ENCODE measurements around the gene NEURL1B.
"Not testable (repeated sequence)": the region's sequence is repeated elsewhere in the genome, so short reads cannot be mapped to it uniquely, and the experiment has no call there.

The NEURL1B gene

DNA sequence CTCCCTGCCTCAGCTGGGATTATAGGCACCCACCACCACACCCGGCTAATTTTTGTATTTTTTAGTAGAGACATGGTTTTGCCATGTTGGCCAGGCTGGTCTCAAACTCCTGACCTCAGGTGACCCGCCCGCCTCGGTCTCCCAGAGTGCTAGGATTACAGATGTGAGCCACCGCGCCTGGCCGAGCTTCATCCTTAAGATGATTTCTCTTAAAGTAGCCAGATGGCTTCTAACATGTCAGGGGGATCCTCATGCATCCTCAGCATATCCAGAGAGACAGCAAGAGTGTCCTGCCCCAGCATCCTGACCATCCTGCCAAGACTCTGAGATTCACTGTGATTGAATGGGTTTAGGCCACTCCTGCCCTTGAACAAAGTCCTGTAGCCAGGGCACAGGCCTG is 39.5 kb upstream of the NEURL1B start:
- H3K4me1 Mint-ChIP-seq; H3K36me3 Mint-ChIP-seq; DNase-seq; H3K27ac Mint-ChIP-seq; ATAC-seq (replicated peaks); H3K4me3 Mint-ChIP-seq: not testable (repeated sequence)
- peaks cover 0 to 10% of the 10 kb centered on the region in 2 donors for H3K9me3 Mint-ChIP-seq
- H3K27me3 Mint-ChIP-seq = peaks cover 9 to 12% of the 10 kb centered on the region in 2 donors

DNA sequence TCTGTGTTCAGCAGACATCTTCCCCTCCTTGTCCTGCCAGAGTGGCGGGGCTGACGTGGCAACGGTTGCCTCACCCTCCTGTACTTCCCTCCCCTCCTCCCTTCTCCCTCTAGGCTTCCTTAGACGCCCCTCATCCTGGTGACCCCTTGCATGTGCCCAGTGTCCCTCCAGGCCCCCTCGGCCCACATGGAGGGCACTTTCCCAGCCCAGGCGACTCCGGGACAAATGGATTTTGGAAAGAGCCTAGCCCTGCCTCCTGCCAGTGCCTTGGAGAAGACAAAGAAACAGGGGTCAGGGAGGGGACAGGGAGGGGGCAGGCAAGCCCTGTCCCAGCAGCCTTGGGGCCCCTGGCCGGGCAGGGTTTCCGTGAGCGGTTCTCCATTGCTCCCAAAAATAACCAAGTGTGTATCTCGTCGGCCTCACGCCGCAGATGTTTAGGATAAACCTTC is 38.3 kb upstream of the NEURL1B start:
- H3K9me3 Mint-ChIP-seq = peaks cover 0 to 12% of the 10 kb centered on the region in 2 donors

DNA sequence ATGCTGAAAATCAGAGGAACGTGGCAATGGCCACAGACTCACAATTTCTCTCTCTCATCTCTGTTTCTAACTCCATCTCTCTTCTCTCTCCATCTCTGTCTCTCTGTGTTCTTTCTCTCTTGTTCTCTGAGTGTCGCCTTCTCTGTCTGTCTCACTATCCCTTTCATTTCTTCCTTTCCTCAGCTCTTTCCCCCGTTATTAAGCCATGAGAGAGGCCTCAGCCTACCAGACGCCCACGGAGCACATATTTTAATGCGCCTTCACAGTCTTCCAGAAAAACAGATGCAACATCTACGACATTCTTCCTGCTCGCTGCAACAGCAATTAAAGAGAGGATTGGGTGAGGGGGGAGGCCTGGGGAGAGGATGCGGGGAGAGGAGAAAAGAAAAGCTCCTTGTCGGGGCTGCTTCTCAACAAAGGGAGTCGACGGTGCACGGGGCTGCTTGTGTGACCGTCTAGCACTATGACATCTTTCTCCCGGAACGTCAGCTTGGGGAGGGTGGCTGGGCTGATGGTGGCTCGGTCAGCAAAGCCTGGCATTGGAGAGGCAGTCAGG is 37.7 kb upstream of the NEURL1B start:
- Mint-ChIP-seq H3K9me3 (peaks cover 0 to 12% of the 10 kb centered on the region in 2 donors), H3K27me3 (peaks cover 18 to 25% of the 10 kb centered on the region in 2 donors), H3K4me3 (no peak overlapping the region), H3K36me3 (no peaks in the 10 kb centered on the region), H3K27ac (no peak overlapping the region), H3K4me1 (no peaks in the 10 kb centered on the region)
- no peak for ATAC-seq (replicated peaks)
- no peak for DNase-seq

More for the DNA sequence above, 38.3 kb upstream of the NEURL1B start:
- DNase-seq (no peak), ATAC-seq (replicated peaks) (no peak)
- no peak overlapping the region for H3K27ac Mint-ChIP-seq
- H3K4me3 Mint-ChIP-seq = no peak overlapping the region
- no peaks in the 10 kb centered on the region for H3K4me1 Mint-ChIP-seq
- peaks cover 15 to 22% of the 10 kb centered on the region in 2 donors for H3K27me3 Mint-ChIP-seq
- H3K36me3 Mint-ChIP-seq = no peaks in the 10 kb centered on the region

DNA sequence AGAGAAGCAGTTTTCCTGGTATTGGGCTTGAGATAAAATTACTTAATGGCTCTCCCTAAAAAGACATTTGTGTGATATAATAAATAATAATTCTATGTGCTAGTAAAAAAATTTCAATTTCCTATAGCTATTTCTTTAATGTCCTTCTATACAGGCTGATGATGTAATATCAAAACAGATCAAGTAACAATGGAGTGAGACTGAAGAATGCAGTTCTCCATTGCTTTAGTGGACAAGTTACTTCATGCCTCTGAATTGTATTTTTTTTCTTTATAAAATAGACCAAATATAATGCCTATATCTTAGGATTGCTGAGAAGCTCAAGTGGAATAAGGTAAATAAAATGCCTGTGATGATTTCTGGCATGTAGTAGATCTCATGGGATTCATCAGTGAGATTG is 35.6 kb upstream of the NEURL1B start:
- ATAC-seq (replicated peaks) = no peak
- DNase-seq = no peak
- Mint-ChIP-seq H3K4me3 (no peak overlapping the region), H3K4me1 (no peaks in the 10 kb centered on the region), H3K27ac (no peak overlapping the region), H3K36me3 (no peaks in the 10 kb centered on the region), H3K9me3 (peaks cover 1 to 12% of the 10 kb centered on the region in 2 donors), H3K27me3 (peaks cover 22 to 25% of the 10 kb centered on the region in 2 donors)

DNA sequence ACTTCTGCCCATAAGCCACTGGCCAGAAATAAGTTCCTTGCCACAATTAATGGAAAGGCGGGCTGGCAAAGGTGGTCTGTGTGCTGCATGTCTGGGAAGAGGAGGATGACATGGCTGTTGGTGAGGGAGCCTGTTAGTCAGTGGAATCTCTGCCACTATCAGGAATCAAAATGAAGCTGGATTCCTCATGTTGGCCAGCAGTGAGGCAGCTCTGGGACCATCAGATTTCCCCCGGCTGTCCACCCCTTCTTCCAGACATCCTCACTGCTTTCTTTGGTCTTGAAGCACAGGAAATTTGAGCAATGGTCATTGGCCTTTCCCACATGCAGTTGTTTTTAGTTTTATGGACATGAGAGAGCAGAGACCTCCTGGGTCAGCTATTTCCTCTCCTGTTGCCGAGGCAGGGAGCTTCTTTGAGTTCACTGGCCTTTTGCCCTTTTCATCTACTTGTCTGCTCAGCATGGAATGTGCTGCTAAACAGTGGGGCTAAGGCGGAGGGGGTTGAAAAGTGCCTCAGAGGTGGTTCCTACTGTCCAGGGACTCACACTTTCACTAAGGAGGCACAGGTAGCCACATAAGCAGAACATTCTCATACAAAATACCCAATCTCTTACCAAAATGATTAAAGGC is 34.8 kb upstream of the NEURL1B start:
- H3K27me3 Mint-ChIP-seq = peaks cover 25 to 26% of the 10 kb centered on the region in 2 donors
- ATAC-seq (replicated peaks) (no peak), DNase-seq (no peak)
- no peaks in the 10 kb centered on the region for H3K4me1 Mint-ChIP-seq
- no peak overlapping the region for H3K4me3 Mint-ChIP-seq
- H3K36me3 Mint-ChIP-seq = no peaks in the 10 kb centered on the region
- no peak overlapping the region for H3K27ac Mint-ChIP-seq
- peaks cover 1 to 12% of the 10 kb centered on the region in 2 donors for H3K9me3 Mint-ChIP-seq

DNA sequence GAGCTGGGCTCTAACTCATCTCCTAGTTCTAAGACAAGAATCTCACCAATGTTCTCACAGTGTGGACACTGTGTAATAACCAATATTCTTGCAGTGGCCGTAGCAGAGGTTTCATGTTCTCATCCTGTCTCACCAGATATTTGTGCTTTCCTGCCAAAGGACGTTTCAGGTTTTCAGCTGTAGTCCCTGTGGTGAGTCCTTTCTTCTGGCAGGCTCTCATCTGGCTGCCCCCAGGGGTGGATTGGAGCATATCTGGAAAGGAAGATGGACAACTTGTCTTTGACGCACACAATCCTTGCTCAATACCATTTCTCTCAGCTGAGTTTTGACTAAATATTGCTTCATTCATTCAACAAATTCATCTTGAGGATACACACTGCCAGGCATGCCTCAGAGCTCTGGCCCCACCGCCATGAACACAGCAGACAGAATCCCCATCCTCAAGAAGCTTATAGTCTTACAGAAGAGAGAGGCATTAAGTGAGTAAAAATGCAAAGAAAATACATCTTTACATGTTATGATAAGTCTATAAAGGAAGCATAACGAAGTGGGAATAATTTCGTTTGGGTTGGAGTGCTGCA is 33.8 kb upstream of the NEURL1B start:
- no peaks in the 10 kb centered on the region for H3K4me1 Mint-ChIP-seq
- no peaks in the 10 kb centered on the region for H3K36me3 Mint-ChIP-seq
- DNase-seq (no peak), ATAC-seq (replicated peaks) (no peak)
- H3K9me3 Mint-ChIP-seq = peaks cover 1 to 12% of the 10 kb centered on the region in 2 donors
- peaks cover 25 to 26% of the 10 kb centered on the region in 2 donors for H3K27me3 Mint-ChIP-seq
- H3K4me3 Mint-ChIP-seq = no peak overlapping the region
- no peak overlapping the region for H3K27ac Mint-ChIP-seq

DNA sequence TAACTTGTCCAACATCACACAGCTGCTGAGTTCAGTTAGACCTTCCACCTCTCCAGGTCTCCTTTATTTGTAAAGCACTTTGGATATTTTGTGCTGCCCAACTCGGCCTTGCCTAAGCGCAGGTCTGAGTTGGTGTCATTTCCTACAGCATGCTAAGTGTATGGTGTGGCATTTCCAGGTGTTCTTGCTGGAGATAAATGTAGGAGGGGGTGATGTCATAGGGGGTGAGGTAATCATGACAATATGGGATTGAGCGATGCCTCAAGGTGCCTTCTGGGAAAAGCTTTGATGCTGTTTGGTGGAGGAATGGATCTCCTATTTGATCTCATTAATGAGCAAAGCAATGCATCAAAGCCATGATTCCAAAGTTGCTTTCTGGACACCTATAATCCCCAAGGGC is 32.3 kb upstream of the NEURL1B start:
- ATAC-seq (replicated peaks) = no peak
- Mint-ChIP-seq H3K9me3 (peaks cover 4 to 12% of the 10 kb centered on the region in 2 donors), H3K4me1 (no peaks in the 10 kb centered on the region), H3K36me3 (no peaks in the 10 kb centered on the region), H3K4me3 (no peak overlapping the region), H3K27ac (no peak overlapping the region), H3K27me3 (peaks cover 18 to 20% of the 10 kb centered on the region in 2 donors)
- no peak for DNase-seq

DNA sequence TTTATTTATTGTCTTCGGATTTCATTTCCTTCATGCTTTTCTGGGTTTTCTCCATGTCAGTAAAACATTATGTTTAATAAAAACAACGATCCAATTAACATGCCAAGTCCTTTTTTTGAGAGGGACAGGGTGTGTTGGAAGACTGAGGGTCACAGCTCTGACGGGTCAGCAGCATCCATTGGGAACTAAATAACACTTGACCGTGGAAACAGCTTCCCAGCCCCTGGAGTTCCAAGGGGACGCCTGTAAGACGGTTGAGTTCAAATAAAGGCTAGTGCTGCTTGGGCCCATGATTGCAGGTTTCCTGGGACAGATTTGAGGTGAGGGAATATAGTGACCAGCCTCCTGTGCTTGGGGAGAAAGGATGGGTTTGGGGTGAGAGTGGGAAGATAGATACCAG is 30.4 kb upstream of the NEURL1B start:
- Mint-ChIP-seq H3K36me3 (no peaks in the 10 kb centered on the region), H3K4me1 (peaks cover 0 to 8% of the 10 kb centered on the region in 2 donors), H3K4me3 (no peak overlapping the region), H3K9me3 (peaks cover 6 to 8% of the 10 kb centered on the region in 2 donors), H3K27me3 (peaks cover 18 to 20% of the 10 kb centered on the region in 2 donors), H3K27ac (no peak overlapping the region)
- no peak for ATAC-seq (replicated peaks)
- DNase-seq = no peak

DNA sequence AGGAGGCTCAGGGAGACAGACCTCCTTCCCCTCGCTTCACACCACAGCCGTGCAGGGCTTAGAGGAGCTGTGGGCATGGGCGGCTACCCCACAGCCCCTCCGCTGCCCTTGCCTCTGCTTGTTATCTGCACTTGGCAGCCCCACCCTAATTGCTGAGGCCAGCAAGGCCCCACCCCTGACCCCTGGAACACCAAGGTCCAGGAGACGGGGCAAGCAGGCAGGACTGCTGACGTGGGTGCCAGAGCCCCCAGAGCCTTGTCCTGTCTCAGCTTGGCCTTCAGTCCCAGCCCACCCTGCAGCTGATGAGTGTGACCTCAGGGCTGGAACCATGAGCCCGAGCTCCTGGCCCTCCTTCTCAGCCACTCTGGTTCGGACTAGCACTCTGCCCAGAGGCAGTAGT is 29.1 kb upstream of the NEURL1B start:
- Mint-ChIP-seq H3K4me3 (no peak overlapping the region), H3K4me1 (peaks cover 0 to 8% of the 10 kb centered on the region in 2 donors), H3K9me3 (peaks cover 0 to 6% of the 10 kb centered on the region in 2 donors), H3K27ac (no peak overlapping the region), H3K27me3 (peaks cover 10 to 15% of the 10 kb centered on the region in 2 donors), H3K36me3 (no peaks in the 10 kb centered on the region)
- ATAC-seq (replicated peaks) (no peak), DNase-seq (no peak)

DNA sequence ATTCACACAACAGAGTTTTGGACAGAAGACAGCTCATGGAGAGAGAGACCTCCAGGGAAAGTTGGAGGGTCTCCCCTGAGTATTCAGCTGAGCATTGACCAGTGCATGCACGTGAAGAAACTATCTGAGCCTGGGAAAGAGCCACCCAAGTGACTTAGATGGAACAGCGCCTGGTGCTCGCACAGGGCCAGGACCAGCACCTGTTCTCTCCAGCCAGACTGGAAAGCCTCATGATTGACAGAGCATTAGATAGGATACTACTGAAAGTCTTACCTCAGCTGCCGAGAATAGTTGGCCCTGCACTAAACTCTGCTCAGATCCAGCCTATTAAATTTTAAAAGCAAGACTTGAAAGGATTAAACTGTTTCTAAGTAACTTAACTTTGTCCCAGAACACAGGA is 28.3 kb upstream of the NEURL1B start:
- no peak for ATAC-seq (replicated peaks)
- Mint-ChIP-seq H3K4me3 (no peak overlapping the region), H3K9me3 (peaks cover 0 to 6% of the 10 kb centered on the region in 2 donors), H3K4me1 (peaks cover 0 to 8% of the 10 kb centered on the region in 2 donors), H3K27ac (no peak overlapping the region), H3K36me3 (no peaks in the 10 kb centered on the region), H3K27me3 (peaks cover 3 to 11% of the 10 kb centered on the region in 2 donors)
- DNase-seq = no peak

DNA sequence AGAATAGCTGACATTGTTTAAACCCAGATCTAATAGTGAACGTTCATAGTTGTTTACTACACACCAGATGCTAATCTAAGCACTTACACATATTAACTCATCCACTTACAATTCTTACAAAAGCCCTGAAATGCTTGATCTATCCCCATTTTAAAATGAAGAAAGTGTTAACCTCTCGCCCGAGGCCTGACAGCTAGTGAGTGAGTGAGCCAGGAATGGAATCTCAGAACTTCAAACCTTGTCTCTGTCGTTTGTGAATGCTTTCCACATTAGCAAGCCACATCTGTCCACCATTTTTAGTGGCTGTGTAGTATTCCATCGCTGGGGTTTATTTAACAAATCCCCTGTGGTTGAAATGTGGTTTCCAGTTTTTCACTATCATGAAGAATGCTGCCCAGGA is 24.9 kb upstream of the NEURL1B start:
- DNase-seq (no peak), ATAC-seq (replicated peaks) (no peak)
- Mint-ChIP-seq H3K9me3 (peaks cover 0 to 5% of the 10 kb centered on the region in 2 donors), H3K27ac (no peak overlapping the region), H3K4me1 (peaks cover 0 to 8% of the 10 kb centered on the region in 2 donors), H3K27me3 (no peaks in the 10 kb centered on the region), H3K36me3 (no peaks in the 10 kb centered on the region), H3K4me3 (no peak overlapping the region)

DNA sequence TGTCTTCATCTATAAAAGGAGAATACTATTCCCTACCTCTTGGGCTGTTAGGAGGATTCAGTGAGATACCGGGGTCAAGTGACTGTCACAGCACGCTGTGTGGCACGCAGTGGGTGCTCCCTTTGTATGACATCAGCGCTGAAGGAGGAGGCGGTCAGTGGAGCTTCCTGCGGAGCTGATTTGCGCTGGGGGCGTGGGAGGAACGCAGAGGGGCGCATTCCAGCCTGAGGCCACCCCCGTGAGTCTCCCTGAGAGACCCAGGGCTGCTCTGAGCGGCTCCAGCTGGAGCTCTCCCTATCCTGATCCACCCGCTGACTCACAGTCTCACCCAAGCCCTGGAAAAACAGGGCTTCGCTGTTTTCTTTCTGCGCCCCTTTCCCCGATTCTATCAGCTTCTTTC is 24.3 kb upstream of the NEURL1B start:
- Mint-ChIP-seq H3K4me1 (peaks cover 0 to 8% of the 10 kb centered on the region in 2 donors), H3K27me3 (no peaks in the 10 kb centered on the region), H3K27ac (no peak overlapping the region), H3K4me3 (no peak overlapping the region), H3K36me3 (no peaks in the 10 kb centered on the region), H3K9me3 (peaks cover 0 to 5% of the 10 kb centered on the region in 2 donors)
- ATAC-seq (replicated peaks) = no peak
- no peak for DNase-seq

DNA sequence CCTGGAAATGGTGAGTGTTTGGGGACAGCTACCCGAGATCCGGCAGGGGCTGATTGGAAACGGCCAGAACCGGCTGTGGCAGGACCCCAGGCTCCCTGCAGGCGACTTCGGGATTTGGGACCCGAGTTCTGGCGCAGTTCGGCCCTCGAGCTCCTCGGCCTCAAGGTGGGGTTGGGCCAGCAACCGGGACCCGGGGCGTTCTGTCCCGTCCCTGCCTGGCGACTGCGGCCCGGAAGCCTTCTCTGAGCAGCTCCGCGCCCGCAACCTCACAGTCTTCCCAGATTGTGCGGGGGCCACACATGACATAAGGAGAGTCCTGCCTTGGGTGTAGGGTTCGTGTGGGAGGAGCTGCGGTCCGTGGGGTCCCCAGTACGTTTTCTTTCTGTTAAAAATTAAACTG is 23.2 kb upstream of the NEURL1B start:
- H3K4me3 Mint-ChIP-seq = no peak overlapping the region
- no peak overlapping the region for H3K27ac Mint-ChIP-seq
- H3K9me3 Mint-ChIP-seq = peaks cover 0 to 5% of the 10 kb centered on the region in 2 donors
- H3K4me1 Mint-ChIP-seq = peaks cover 0 to 8% of the 10 kb centered on the region in 2 donors
- DNase-seq (no peak), ATAC-seq (replicated peaks) (no peak)
- H3K27me3 Mint-ChIP-seq = no peaks in the 10 kb centered on the region
- H3K36me3 Mint-ChIP-seq = no peaks in the 10 kb centered on the region

DNA sequence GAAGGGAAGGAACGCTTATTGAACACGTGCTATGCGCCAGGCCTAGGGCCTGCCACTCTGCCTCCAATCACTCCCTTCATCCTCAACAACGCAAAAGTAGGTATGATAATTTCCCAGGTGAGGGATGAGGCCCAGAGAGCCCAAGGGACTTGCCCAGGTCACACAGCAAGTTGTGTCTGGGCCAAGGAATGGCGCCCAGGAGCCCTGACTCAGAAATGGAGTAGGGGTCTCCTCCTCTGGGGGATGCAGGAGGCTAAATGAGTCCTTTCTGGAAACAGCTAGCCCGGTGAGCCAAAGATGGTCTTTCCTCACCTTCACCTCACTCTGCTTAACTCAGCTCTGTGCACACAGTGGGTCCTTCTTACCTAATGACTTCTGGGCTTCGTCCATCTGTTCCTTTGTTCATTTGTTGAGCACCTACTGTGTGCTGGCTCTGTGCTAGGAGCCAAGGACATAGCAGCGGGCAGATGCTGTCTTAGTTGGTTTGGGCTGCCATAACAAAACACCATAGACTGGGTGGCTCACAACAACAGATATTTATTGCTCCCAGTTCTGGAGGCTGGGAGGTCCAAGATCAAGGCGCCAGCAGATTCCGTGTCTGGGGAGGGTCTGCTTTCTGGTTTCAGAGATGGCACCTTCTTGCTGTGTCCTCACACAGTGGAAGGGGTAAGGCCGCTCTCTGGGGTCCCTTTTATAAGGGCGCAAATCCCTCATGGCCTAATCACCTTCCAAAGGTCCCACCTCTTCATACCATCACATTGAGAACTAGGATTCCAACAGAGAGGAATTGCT is 22.3 kb upstream of the NEURL1B start:
- no peaks in the 10 kb centered on the region for H3K36me3 Mint-ChIP-seq
- no peak overlapping the region for H3K4me3 Mint-ChIP-seq
- no peak overlapping the region for H3K27ac Mint-ChIP-seq
- ATAC-seq (replicated peaks) (no peak), DNase-seq (no peak)
- H3K4me1 Mint-ChIP-seq = peaks cover 0 to 8% of the 10 kb centered on the region in 2 donors
- peaks cover 0 to 2% of the 10 kb centered on the region in 2 donors for H3K9me3 Mint-ChIP-seq
- H3K27me3 Mint-ChIP-seq = no peaks in the 10 kb centered on the region
